Pancreas (tissue), 10 donors: Measurements from ENCODE around the gene MAPK9. TPM values are rescaled to one million over a fixed set of nuclear protein-coding genes. Genes with fewer than 3 reads are reported as not detected.

Experiments
- ATAC-seq, 4 donors: fragments of 200-7000 bp; cut with Tn5 transposase; one replicate each; pipeline versions ENCODE4 v1.8.0 to v1.9.1; 2020; ENCODE audit warnings: mild to moderate bottlenecking in 4 of 4, moderate library complexity in 4 of 4
- DNase-seq, 6 donors: peaks; one replicate each; pipeline ENCODE4 v3.0.0-alpha.2; 2020
- FAIRE-seq: peaks from 2 replicates; lab custom pipeline; 2012; peaks lifted over from hg19 to GRCh38; lab: Jason Lieb, UNC
- H3K27ac ChIP-seq, 4 donors: fragments of 200-600 bp; sonication (generic); 1 replicate in 3 of 4; 2 replicates in 1 of 4; pipeline versions ENCODE4 v1.5.0 to v1.8.0; 2020
- H3K27me3 ChIP-seq, 4 donors: fragments of 200-600 bp; one replicate each; pipeline ENCODE4 v1.8.0; 2021
- H3K36me3 ChIP-seq, 3 donors: fragments of 200-600 bp; sonication (generic) in 1 of 3; one replicate each; pipeline versions ENCODE4 v1.5.0 to v1.8.0; 2020 to 2021
- H3K4me1 ChIP-seq, 3 donors: fragments of 200-600 bp; one replicate each; pipeline ENCODE4 v1.8.0; 2021
- H3K4me3 ChIP-seq, 4 donors: fragments of 200-600 bp; sonication (generic) in 2 of 4; one replicate each; pipeline versions ENCODE4 v1.5.0 to v1.8.0; 2020 to 2021
- H3K9me3 ChIP-seq, 4 donors: fragments of 200-600 bp; one replicate each; pipeline ENCODE4 v1.8.0; 2021
- CTCF ChIP-seq, 4 donors: fragments of 200-600 bp; sonication (generic) in 3 of 4; IDR thresholded peaks; one replicate each; pipeline versions ENCODE4 v1.5.0 to v1.8.0; 2021; ENCODE audit warnings: antibody characterized with exemption in 4 of 4
- WGBS, 2 donors: extraction: QIAGEN DNeasy Blood & Tissue Kit; methylation state at CpG; one replicate each; pipeline ENCODE4 v1.1.7; 2013; 5-methylcytosine and 5-hydroxymethylcytosine counted together
- intact Hi-C, 3 donors: fragments of 100-400 bp; cut with DNase I; formaldehyde crosslinking; loops; one replicate each; pipeline versions ENCODE4 v1.11.1 to v1.14.2; 2022
- polyA plus RNA-seq, 2 donors: library from polyadenylated mRNA; stranded (reverse); fragments of 200-250 nt; gene quantifications; one replicate each; pipeline ENCODE4 v1.2.3, GENCODE V29; 2013
- total RNA-seq, 6 donors: library from RNA; stranded (reverse); fragmentation: NEBNext Ultra II Directional in 4 of 6; extraction: Animal tissue kit (Norgen Biotek cat#: 25700) in 4 of 6; gene quantifications; one replicate each; pipeline versions ENCODE4 v1.2.1 to v1.2.4, GENCODE V29; 2021 to 2023
- donor health status: healthy with polysubstance abuse.
- donor health status: DM: no; HTN: no; CAD: no; lungs with moderate emphysema.
- donor health status: DM: no; HTN: no; CAD: no.
- donor health status: control.
- donor health status: control.
- donor health status: Bipolar disorder and iron deficiency.
- donor health status: DM: yes; HTN: yes; CAD: no.
- donor health status: DM: no; HTN: no; CAD: no.
- donor health status: DM: no; HTN: no; CAD: no.
- donor health status: DM: yes; HTN: yes; CAD: no.

The MAPK9 gene
- total and polyA plus RNA-seq, 8 donors, result 10.7 to 40.3 (median 28.9) TPM

GRCh38 chr5:180215783-180216630, 75.9 kb downstream of the MAPK9 start:
- no peak overlapping the region for H3K27ac ChIP-seq
- DNase-seq (no peak), FAIRE-seq (no peak), ATAC-seq (no peak)
- TF ChIP-seq CTCF (IDR thresholded peaks at IDR 0.05), result no peak
- no peak overlapping the region for H3K4me3 ChIP-seq
- intact Hi-C loops, result no loop called here
- H3K9me3 ChIP-seq, result no peaks in the 10 kb centered on the region
- no peaks in the 10 kb centered on the region for H3K36me3 ChIP-seq
- no peaks in the 10 kb centered on the region for H3K27me3 ChIP-seq
- no peaks in the 10 kb centered on the region for H3K4me1 ChIP-seq
- 84 to 92% methylated on average over 33 to 34 of the region's 34 CpGs for whole genome bisulfite sequencing, 2 donors

GRCh38 chr5:180214870-180215770, 76.8 kb downstream of the MAPK9 start:
- ATAC-seq (no peak), DNase-seq (no peak), FAIRE-seq (no peak)
- no peak overlapping the region for H3K4me3 ChIP-seq
- no peak overlapping the region for H3K27ac ChIP-seq
- 88 to 90% methylated on average over 21 of the region's 21 CpGs for WGBS, 2 donors
- intact Hi-C loops, result no loop called here
- no peaks in the 10 kb centered on the region for H3K4me1 ChIP-seq
- H3K27me3 ChIP-seq, result no peaks in the 10 kb centered on the region
- H3K9me3 ChIP-seq, result no peaks in the 10 kb centered on the region
- TF ChIP-seq CTCF (IDR thresholded peaks at IDR 0.05), result no peak
- H3K36me3 ChIP-seq, result no peaks in the 10 kb centered on the region

- DNase-seq (no peak), ATAC-seq (no peak), FAIRE-seq (no peak)
- H3K4me3 ChIP-seq, result no peak overlapping the region
- WGBS, 2 donors, result 79 to 85% methylated on average over 5 of the region's 5 CpGs
- no peaks in the 10 kb centered on the region for H3K9me3 ChIP-seq
- no peak for TF ChIP-seq CTCF (IDR thresholded peaks at IDR 0.05)
- H3K27ac ChIP-seq, result no peak overlapping the region
- intact Hi-C loops, result no loop called here
- H3K4me1 ChIP-seq, result no peaks in the 10 kb centered on the region
- no peaks in the 10 kb centered on the region for H3K36me3 ChIP-seq
- H3K27me3 ChIP-seq, result no peaks in the 10 kb centered on the region
Measured at GRCh38 chr5:180213657-180214207, 78.2 kb downstream of the MAPK9 start.

GRCh38 chr5:180213256-180213600, 78.7 kb downstream of the MAPK9 start:
- DNase-seq, result no peak
- no peaks in the 10 kb centered on the region for H3K9me3 ChIP-seq
- H3K27me3 ChIP-seq, result no peaks in the 10 kb centered on the region
- intact Hi-C loops, result no loop called here
- no peak for FAIRE-seq
- no peak overlapping the region for H3K4me3 ChIP-seq
- peaks cover 3 to 4% (median 3%) of the 10 kb centered on the region in 3 donors for H3K4me1 ChIP-seq
- no peak for TF ChIP-seq CTCF (IDR thresholded peaks at IDR 0.05)
- ATAC-seq, result no peak
- no peaks in the 10 kb centered on the region for H3K36me3 ChIP-seq
- no peak overlapping the region for H3K27ac ChIP-seq
- 4 to 10% methylated on average over 4 of the region's 4 CpGs for WGBS, 2 donors
